ENCODE data around the gene MT1G. TPM values are rescaled to one million over a fixed set of nuclear protein-coding genes. Genes with fewer than 3 reads are reported as not detected.

Gene MT1G
- polyA plus RNA-seq, 1 of the 3 experiments (the other 2 are of a cell fraction) = 1.2 TPM

DNA sequence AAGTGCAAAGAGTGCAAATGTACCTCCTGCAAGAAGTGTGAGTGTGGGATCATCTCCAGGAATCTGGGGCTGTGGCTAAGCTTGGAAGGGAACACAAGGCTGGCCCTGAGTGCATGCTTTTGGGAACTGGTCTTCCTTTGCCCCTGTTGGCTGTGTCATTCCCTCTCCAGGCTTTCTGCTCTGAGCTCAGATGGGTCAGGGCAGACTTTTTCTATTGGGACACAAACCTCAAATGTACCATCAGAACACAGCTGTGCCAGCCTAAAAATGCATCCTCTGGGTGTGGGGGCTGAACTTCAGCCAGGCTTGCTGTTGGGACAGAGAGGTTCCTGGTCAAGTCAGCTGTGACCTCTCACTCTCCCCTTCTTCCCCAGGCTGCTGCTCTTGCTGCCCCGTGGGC lies 15.3 kb downstream of the MT1G start:
- CTCF ChIA-PET = no interaction called here
- H3K27ac ChIP-seq (ENCODE audit: low read depth in 2 of 2, low read length in 1 of 2) = no peak overlapping the region
- DNase-seq = no peak
- H4K20me1 ChIP-seq (ENCODE audit: insufficient read depth) = no peaks in the 10 kb centered on the region
- H3F3A ChIP-seq (replicated peaks; ENCODE audit: insufficient read depth) = no peaks in the 10 kb centered on the region
- H3K4me2 ChIP-seq = no peak overlapping the region
- no peak overlapping the region for H3K9ac ChIP-seq
- H3K79me2 ChIP-seq (ENCODE audit: insufficient read depth) = no peaks in the 10 kb centered on the region
- no peaks in the 10 kb centered on the region for H3K9me3 ChIP-seq
- peaks cover 0 to 8% of the 10 kb centered on the region in 2 experiments; a peak in 2 of 4 replicates for H3K4me1 ChIP-seq (ENCODE audit: control insufficient read depth in 1 of 2, insufficient read depth in 2 of 2, low read depth in 1 of 2, low read length in 1 of 2)
- H3K27me3 ChIP-seq (ENCODE audit: insufficient read depth) = 0 out of 2 replicates have a peak, but pooled peaks cover under 1% of the 10 kb centered on the region
- POLR2A ChIA-PET = no interaction called here
- H2AFZ ChIP-seq (ENCODE audit: low read depth) = no peak overlapping the region
- 33% methylated on average over 1 of the region's 1 CpG for WGBS (ENCODE audit: low lambda C conversion rate)
- no peaks in the 10 kb centered on the region for H3K9me2 ChIP-seq
- TF ChIP-seq FOXJ3 (CRISPR knock-in tag; IDR thresholded peaks at IDR 0.05) = no peak
- H3K4me3 ChIP-seq (ENCODE audit: low read depth in 2 of 2, low read length in 1 of 2) = no peak overlapping the region
- no peaks in the 10 kb centered on the region for H3K36me3 ChIP-seq (replicated peaks in 1 of 2; ENCODE audit: control insufficient read depth in 1 of 2, insufficient read depth in 2 of 2, low read length in 1 of 2)

DNA sequence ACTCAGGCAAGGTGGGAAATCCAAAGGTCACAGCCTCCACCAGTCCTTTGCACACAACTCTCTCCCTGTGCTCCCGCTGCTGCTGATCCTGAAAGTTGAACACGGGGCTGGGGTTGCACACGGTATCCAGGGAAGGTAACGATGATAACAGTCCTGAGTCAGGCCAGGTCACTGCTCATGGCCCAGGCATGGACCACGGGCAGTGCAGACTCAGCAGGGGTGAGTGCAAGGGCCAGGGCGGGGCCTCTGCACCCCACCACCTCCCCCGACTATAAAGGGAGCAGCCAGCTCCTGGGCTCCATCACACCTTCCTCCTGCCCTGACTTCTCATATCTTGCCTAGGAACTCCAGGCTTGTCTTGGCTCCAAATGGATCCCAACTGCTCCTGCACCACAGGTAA lies 16.3 kb downstream of the MT1G start, which contains the start of gene MT1B:
Gene MT1B (plus strand): TSS at position 301 of the 400 bp plus-strand sequence. CDS start 68 bp downstream, at position 369.
- no peak within 1 kb of the TSS for H3K27ac ChIP-seq (ENCODE audit: low read depth in 2 of 2, low read length in 1 of 2)
- no peak for DNase-seq
- H3K9ac ChIP-seq = no peak within 1 kb of the TSS
- no peaks in the 10 kb centered on the region for H3K79me2 ChIP-seq (ENCODE audit: insufficient read depth)
- no peaks in the 10 kb centered on the region for H3K36me3 ChIP-seq (replicated peaks in 1 of 2; ENCODE audit: control insufficient read depth in 1 of 2, insufficient read depth in 2 of 2, low read length in 1 of 2)
- POLR2A ChIA-PET = no interaction called here
- H4K20me1 ChIP-seq (ENCODE audit: insufficient read depth) = no peaks in the 10 kb centered on the region
- H3K4me3 ChIP-seq (ENCODE audit: low read depth in 2 of 2, low read length in 1 of 2) = no peak within 1 kb of the TSS
- CTCF ChIA-PET = interaction anchor here (1.1 to 1.4 kb wide), 2 partner anchors 12 to 172 kb away, joined by 3 to 4 read pairs; no protein-coding TSS in a partner anchor
- no CpG with 5 or more reads among the region's 7 CpGs for WGBS (ENCODE audit: low lambda C conversion rate)
- H3K9me2 ChIP-seq = no peaks in the 10 kb centered on the region
- H2AFZ ChIP-seq (ENCODE audit: low read depth) = no peak within 1 kb of the TSS
- peaks cover 0 to 7% of the 10 kb centered on the region in 2 experiments; a peak in 2 of 4 replicates for H3K4me1 ChIP-seq (ENCODE audit: control insufficient read depth in 1 of 2, insufficient read depth in 2 of 2, low read depth in 1 of 2, low read length in 1 of 2)
- TF ChIP-seq, protein P1, sequence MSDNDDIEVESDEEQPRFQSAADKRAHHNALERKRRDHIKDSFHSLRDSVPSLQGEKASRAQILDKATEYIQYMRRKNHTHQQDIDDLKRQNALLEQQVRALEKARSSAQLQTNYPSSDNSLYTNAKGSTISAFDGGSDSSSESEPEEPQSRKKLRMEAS (IDR thresholded peaks at IDR 0.05; ENCODE audit: low read depth) = no peak
- no peak within 1 kb of the TSS for H3K4me2 ChIP-seq
- no peaks in the 10 kb centered on the region for H3K9me3 ChIP-seq
- 0 out of 2 replicates have a peak, but pooled peaks cover 7% of the 10 kb centered on the region for H3K27me3 ChIP-seq (ENCODE audit: insufficient read depth)
- H3F3A ChIP-seq (replicated peaks; ENCODE audit: insufficient read depth) = no peaks in the 10 kb centered on the region

DNA sequence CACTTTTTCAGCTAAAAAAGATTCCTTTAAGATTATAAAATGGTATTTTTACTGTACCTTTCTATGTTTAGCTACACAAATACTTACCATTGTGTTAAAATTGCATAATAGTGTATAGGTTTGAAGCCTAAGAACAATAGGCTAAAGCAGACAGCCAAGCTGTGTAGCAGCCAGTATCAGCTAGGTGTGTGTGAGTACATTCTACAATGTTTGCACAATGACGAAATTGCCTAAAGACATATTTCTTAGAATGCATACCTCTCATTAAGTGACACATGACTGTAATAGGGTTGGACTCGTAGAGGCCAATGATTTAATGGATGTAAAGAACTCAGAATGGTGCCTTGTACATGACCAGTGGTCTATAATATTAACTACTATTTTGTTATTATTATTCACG lies 18.0 kb downstream of the MT1G start:
- no peak overlapping the region for H3K4me3 ChIP-seq (ENCODE audit: low read depth in 2 of 2, low read length in 1 of 2)
- H3K36me3 ChIP-seq (replicated peaks in 1 of 2; ENCODE audit: control insufficient read depth in 1 of 2, insufficient read depth in 2 of 2, low read length in 1 of 2) = no peaks in the 10 kb centered on the region
- H3K4me2 ChIP-seq = no peak overlapping the region
- no peaks in the 10 kb centered on the region for H3K79me2 ChIP-seq (ENCODE audit: insufficient read depth)
- whole genome bisulfite sequencing (ENCODE audit: low lambda C conversion rate) = 50% methylated on average over 3 of the region's 3 CpGs
- CTCF ChIA-PET = interaction anchor here (1.9 kb wide), 1 partner anchor 49 kb away, joined by 5 read pairs; no protein-coding TSS in a partner anchor
- POLR2A ChIA-PET = no interaction called here
- DNase-seq = no peak
- H4K20me1 ChIP-seq (ENCODE audit: insufficient read depth) = no peaks in the 10 kb centered on the region
- H3K27me3 ChIP-seq (ENCODE audit: insufficient read depth) = 0 out of 2 replicates have a peak, but pooled peaks cover 15% of the 10 kb centered on the region
- peaks cover 0 to 7% of the 10 kb centered on the region in 2 experiments; a peak in 2 of 4 replicates for H3K4me1 ChIP-seq (ENCODE audit: control insufficient read depth in 1 of 2, insufficient read depth in 2 of 2, low read depth in 1 of 2, low read length in 1 of 2)
- H3K9me2 ChIP-seq = no peaks in the 10 kb centered on the region
- no peak overlapping the region for H3K27ac ChIP-seq (ENCODE audit: low read depth in 2 of 2, low read length in 1 of 2)
- TF ChIP-seq FOSL2 (IDR thresholded peaks at IDR 0.05; ENCODE audit: borderline replicate concordance, low read depth) = no peak
- no peak for TF ChIP-seq TAF1 (IDR thresholded peaks at IDR 0.05; ENCODE audit: borderline replicate concordance, low read depth, low read length)
- TF ChIP-seq YY1 (IDR thresholded peaks at IDR 0.05; ENCODE audit: low read depth) = no peak
- TF ChIP-seq, protein P2, sequence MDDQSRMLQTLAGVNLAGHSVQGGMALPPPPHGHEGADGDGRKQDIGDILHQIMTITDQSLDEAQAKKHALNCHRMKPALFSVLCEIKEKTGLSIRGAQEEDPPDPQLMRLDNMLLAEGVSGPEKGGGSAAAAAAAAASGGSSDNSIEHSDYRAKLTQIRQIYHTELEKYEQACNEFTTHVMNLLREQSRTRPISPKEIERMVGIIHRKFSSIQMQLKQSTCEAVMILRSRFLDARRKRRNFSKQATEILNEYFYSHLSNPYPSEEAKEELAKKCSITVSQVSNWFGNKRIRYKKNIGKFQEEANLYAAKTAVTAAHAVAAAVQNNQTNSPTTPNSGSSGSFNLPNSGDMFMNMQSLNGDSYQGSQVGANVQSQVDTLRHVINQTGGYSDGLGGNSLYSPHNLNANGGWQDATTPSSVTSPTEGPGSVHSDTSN (IDR thresholded peaks at IDR 0.05) = no peak
- no peak for TF ChIP-seq RCOR1 (IDR thresholded peaks at IDR 0.05; ENCODE audit: low read length)
- TF ChIP-seq, protein P3, sequence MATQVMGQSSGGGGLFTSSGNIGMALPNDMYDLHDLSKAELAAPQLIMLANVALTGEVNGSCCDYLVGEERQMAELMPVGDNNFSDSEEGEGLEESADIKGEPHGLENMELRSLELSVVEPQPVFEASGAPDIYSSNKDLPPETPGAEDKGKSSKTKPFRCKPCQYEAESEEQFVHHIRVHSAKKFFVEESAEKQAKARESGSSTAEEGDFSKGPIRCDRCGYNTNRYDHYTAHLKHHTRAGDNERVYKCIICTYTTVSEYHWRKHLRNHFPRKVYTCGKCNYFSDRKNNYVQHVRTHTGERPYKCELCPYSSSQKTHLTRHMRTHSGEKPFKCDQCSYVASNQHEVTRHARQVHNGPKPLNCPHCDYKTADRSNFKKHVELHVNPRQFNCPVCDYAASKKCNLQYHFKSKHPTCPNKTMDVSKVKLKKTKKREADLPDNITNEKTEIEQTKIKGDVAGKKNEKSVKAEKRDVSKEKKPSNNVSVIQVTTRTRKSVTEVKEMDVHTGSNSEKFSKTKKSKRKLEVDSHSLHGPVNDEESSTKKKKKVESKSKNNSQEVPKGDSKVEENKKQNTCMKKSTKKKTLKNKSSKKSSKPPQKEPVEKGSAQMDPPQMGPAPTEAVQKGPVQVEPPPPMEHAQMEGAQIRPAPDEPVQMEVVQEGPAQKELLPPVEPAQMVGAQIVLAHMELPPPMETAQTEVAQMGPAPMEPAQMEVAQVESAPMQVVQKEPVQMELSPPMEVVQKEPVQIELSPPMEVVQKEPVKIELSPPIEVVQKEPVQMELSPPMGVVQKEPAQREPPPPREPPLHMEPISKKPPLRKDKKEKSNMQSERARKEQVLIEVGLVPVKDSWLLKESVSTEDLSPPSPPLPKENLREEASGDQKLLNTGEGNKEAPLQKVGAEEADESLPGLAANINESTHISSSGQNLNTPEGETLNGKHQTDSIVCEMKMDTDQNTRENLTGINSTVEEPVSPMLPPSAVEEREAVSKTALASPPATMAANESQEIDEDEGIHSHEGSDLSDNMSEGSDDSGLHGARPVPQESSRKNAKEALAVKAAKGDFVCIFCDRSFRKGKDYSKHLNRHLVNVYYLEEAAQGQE (IDR thresholded peaks at IDR 0.05; ENCODE audit: low read depth, low read length) = no peak
- no peak for TF ChIP-seq NFIC (IDR thresholded peaks at IDR 0.05; ENCODE audit: borderline replicate concordance)
- H3K9ac ChIP-seq = no peak overlapping the region
- H3K9me3 ChIP-seq = no peaks in the 10 kb centered on the region
- H3F3A ChIP-seq (replicated peaks; ENCODE audit: insufficient read depth) = no peaks in the 10 kb centered on the region
- no peak overlapping the region for H2AFZ ChIP-seq (ENCODE audit: low read depth)

Data from SK-N-SH (cell line).